Spleen (tissue), 7 donors: ENCODE measurements around the gene GP1BB.

ENCODE experiments used
- CTCF ChIP-seq, 11 experiments: fragments of 200-600 bp in 7 of 11; fragments of 450-650 bp in 4 of 11; sonication (generic) in 4 of 11; IDR thresholded peaks in 8 of 11; conservative IDR thresholded peaks in 3 of 11; 1 replicate in 7 of 11; 2 replicates in 4 of 11; pipeline versions ENCODE4 v1.4.0 to v1.8.0; 2016 to 2021; ENCODE audit warnings: antibody characterized with exemption in 11 of 11, inconsistent platforms in 4 of 11, mild to moderate bottlenecking in 1 of 11
- POLR2A ChIP-seq, 3 donors: fragments of 450-650 bp; IDR thresholded peaks; one replicate each; pipeline ENCODE4 v1.5.1; 2017; ENCODE audit warnings: antibody characterized with exemption in 3 of 3, mild to moderate bottlenecking in 1 of 3
- POLR2AphosphoS5 ChIP-seq, 3 donors: sonication (generic); formaldehyde crosslinking; IDR thresholded peaks; one replicate each; pipeline ENCODE4 v1.5.1; 2017; ENCODE audit warnings: antibody characterized with exemption in 3 of 3
- donor health status: DM: no; HTN: no; CAD: no; lungs with moderate emphysema.
- donor health status: DM: no; HTN: no; CAD: no.
- donor health status: DM: no; HTN: no; CAD: no.

GRCh38 chr22:19681863-19682245, 41.5 kb upstream of the GP1BB start:
- TF ChIP-seq CTCF (IDR thresholded peaks at IDR 0.05 in 8 of 11, conservative IDR thresholded peaks at IDR 0.05 in 3 of 11) (no peak), POLR2A (IDR thresholded peaks at IDR 0.05) (no peak), POLR2AphosphoS5 (IDR thresholded peaks at IDR 0.05) (no peak)
